COLO668 (cell line): Measurements from ENCODE around the gene RAP2C.

Experiments
- DNase-seq: peaks from one replicate; lab custom pipeline; 2025; ENCODE audit not compliant: unreplicated experiment; lab: John Stamatoyannopoulos, UW

Gene RAP2C

GRCh38 chrX:132219343-132219768, at the start of gene RAP2C:
RAP2C (minus strand) TSS chrX:132219447; CDS start chrX:132217268, 2,179 bp downstream.
- DNase-seq = peak; percentile 78

GRCh38 chrX:132267392-132267791, 48.1 kb upstream of the RAP2C start:
- DNase-seq = no peak

- DNase-seq = peak; percentile 11
Measured at GRCh38 chrX:132266583-132267355, 47.5 kb upstream of the RAP2C start.

GRCh38 chrX:132263127-132263526, 43.9 kb upstream of the RAP2C start:
- no peak for DNase-seq

GRCh38 chrX:132258509-132258908, 39.3 kb upstream of the RAP2C start:
- DNase-seq = no peak

- DNase-seq = no peak
Measured at GRCh38 chrX:132257116-132257515, 37.9 kb upstream of the RAP2C start.

GRCh38 chrX:132236121-132236520, 16.9 kb upstream of the RAP2C start:
- DNase-seq = no peak

- no peak for DNase-seq
Measured at GRCh38 chrX:132235488-132235887, 16.2 kb upstream of the RAP2C start.

- no peak for DNase-seq
Measured at GRCh38 chrX:132231587-132231986, 12.3 kb upstream of the RAP2C start.

- no peak for DNase-seq
Measured at GRCh38 chrX:132227383-132228112, 8.3 kb upstream of the RAP2C start.

GRCh38 chrX:132226169-132226568, 6.9 kb upstream of the RAP2C start:
- DNase-seq = no peak

- peak; percentile 85 for DNase-seq
Measured at GRCh38 chrX:132218100-132218812, 991 bp downstream of the RAP2C start.

- peak; percentile 68 for DNase-seq
Measured at GRCh38 chrX:132217203-132218073, 1.8 kb downstream of the RAP2C start.

- no peak for DNase-seq
Measured at GRCh38 chrX:132216806-132217202, 2.4 kb downstream of the RAP2C start.

GRCh38 chrX:132216283-132216682, 3.0 kb downstream of the RAP2C start:
- no peak for DNase-seq

GRCh38 chrX:132214518-132214917, 4.7 kb downstream of the RAP2C start:
- DNase-seq = no peak

GRCh38 chrX:132209527-132209926, 9.7 kb downstream of the RAP2C start:
- no peak for DNase-seq

- DNase-seq = no peak
Measured at GRCh38 chrX:132208422-132208821, 10.8 kb downstream of the RAP2C start.

- no peak for DNase-seq
Measured at GRCh38 chrX:132207996-132208395, 11.3 kb downstream of the RAP2C start.

- DNase-seq = no peak
Measured at GRCh38 chrX:132206259-132206658, 13.0 kb downstream of the RAP2C start.

GRCh38 chrX:132204629-132205028, 14.6 kb downstream of the RAP2C start:
- DNase-seq = no peak
